Peyer's patch (tissue), 4 donors: ENCODE results near the gene ITPKB.
"Not testable (repeated sequence)": the region's sequence is repeated elsewhere in the genome, so short reads cannot be mapped to it uniquely, and the experiment has no call there.

ENCODE experiments used
- POLR2A ChIP-seq, 2 donors: fragments of 450-650 bp; IDR thresholded peaks; one replicate each; pipeline ENCODE4 v1.5.1; 2017; ENCODE audit warnings: antibody characterized with exemption in 2 of 2, mild to moderate bottlenecking in 2 of 2, moderate library complexity in 2 of 2
- TF ChIP-seq, protein P1 (sequence below), 6 experiments: fragments of 450-650 bp in 4 of 6; fragments of 200-600 bp in 2 of 6; sonication (generic) in 1 of 6; IDR thresholded peaks; one replicate each; pipeline ENCODE4 v1.5.1; 2017 to 2019; ENCODE audit warnings: antibody characterized with exemption in 6 of 6, mild to moderate bottlenecking in 3 of 6, moderate library complexity in 1 of 6

DNA sequence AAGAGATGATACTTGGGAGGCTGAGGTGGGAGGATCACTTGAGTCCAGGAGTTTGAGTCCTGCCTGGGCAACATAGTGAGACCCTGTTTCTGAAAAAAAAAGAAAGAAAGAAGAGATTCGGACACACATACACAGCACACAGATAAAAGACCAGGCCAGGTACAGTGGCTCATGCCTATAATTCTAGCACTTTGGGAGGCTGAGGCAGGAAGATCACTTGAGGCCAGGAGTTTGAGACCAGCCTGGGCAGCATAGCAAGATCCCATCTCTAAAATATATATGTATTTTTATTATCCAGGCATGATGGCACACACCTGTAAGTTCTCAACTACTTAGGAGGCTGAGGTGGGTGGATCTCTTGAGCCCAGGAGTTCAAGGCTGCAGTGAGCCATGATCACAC lies 121.4 kb downstream of the ITPKB start:
- TF ChIP-seq, protein P1, sequence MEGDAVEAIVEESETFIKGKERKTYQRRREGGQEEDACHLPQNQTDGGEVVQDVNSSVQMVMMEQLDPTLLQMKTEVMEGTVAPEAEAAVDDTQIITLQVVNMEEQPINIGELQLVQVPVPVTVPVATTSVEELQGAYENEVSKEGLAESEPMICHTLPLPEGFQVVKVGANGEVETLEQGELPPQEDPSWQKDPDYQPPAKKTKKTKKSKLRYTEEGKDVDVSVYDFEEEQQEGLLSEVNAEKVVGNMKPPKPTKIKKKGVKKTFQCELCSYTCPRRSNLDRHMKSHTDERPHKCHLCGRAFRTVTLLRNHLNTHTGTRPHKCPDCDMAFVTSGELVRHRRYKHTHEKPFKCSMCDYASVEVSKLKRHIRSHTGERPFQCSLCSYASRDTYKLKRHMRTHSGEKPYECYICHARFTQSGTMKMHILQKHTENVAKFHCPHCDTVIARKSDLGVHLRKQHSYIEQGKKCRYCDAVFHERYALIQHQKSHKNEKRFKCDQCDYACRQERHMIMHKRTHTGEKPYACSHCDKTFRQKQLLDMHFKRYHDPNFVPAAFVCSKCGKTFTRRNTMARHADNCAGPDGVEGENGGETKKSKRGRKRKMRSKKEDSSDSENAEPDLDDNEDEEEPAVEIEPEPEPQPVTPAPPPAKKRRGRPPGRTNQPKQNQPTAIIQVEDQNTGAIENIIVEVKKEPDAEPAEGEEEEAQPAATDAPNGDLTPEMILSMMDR (IDR thresholded peaks at IDR 0.05) = not testable (repeated sequence)
- TF ChIP-seq POLR2A (IDR thresholded peaks at IDR 0.05) = not testable (repeated sequence)
